Activated CD8-positive, alpha-beta memory T cell treated with anti-CD3 and anti-CD28 coated beads, Interleukin-2, amount 50 U/mL, for 1 hour (primary cell): ENCODE data around the gene CDK5R1.
"Not testable (repeated sequence)": the region's sequence is repeated elsewhere in the genome, so short reads cannot be mapped to it uniquely, and the experiment has no call there.

Experiments used
- DNase-seq: peaks from one replicate; pipeline ENCODE4 v3.0.0-alpha.2; 2020; ENCODE audit errors: extremely low read depth

CDK5R1 gene

GRCh38 chr17:32516940-32517701 is 30.3 kb downstream of the CDK5R1 start:
- no peak for DNase-seq

DNA sequence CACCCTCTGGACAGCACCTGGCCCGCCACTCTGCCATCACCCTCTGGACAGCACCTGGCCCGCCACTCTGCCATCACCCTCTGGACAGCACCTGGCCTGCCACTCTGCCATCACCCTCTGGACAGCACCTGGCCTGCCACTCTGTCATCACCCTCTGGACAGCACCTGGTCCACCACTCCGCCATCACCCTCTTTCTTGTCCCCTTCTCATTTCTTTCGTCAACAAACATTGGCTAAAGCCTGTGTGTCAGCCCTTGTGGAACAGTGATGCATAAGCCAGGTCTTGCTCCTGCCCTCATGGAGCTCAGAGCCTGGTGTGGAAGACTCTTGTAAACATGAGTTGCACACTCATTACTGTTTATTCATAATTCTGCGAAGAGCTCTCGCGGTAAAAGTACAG is 31.2 kb downstream of the CDK5R1 start:
- no peak for DNase-seq

DNA sequence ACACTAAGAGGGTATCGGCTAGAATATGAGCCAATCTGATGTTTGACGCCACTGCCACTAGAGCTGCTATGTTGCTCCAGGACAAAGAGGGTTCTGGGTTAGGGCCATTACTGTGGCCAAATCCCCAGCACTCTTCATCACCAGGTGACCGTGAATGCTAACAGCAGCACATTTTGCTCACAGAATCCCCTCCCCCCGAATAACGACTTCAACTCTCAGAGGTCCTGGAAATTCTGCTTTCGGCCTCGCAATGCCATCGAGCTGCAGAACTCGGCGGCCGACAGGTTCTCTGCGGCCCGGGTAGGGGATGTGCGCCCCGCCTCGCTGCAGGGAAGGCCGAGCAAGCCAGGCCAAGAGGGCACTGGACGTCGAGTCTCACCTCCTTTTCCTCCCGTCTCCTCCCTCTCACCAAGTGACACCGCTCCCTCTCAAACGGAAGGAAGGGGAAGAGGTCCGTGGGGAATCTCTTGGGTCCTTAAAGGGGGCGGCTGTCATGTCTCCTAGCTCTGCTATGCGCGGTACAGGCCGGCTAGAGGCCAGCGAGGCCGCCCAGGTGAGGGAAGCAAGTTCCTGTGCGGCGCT is 31.9 kb downstream of the CDK5R1 start:
- DNase-seq = no peak

DNA sequence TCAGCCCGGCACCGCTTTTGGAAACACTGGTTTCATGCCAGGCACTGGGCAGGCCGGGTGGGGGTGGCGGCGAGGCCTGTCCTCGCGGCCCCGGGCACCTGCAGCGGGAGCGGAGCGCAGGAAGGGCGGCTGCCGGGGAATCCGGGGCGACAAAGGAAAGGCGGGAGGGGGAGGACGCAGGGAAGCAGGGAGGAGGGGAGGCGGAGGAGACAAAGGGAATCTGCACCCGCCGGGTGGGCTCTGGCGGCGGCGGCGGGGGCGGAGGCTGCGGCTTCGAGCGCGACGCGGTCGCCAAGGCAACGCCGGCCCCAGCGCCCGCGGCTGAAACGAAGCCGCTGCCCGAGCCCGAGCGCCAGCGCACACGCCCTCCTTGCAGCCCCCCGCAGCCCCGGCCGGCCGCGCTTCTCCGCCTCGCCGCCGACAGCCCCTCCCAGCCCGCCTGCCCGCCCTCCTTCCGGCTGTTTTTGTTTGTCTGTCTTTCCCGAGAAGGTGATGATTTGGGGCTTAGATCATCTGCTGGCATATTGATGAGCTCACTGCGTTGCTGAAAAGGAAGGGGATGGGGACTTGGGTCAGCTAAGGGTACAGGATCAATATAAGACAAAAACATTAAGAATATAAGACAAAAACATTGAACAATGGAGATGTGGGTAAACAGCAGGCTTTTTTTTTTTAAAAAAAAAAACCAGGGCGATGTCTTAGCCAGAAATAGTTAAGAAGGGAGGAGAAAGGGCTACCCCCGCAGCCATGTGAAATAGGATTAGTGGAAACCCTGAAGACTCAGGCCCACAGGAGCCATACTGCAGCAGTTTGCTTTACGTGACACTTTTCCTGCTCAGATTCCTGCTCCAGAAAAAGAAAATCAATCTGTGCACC is 32.7 kb downstream of the CDK5R1 start:
- DNase-seq = no peak

GRCh38 chr17:32520104-32520701 is 33.4 kb downstream of the CDK5R1 start:
- no peak for DNase-seq

GRCh38 chr17:32520737-32521404 is 34.1 kb downstream of the CDK5R1 start:
- no peak for DNase-seq

DNA sequence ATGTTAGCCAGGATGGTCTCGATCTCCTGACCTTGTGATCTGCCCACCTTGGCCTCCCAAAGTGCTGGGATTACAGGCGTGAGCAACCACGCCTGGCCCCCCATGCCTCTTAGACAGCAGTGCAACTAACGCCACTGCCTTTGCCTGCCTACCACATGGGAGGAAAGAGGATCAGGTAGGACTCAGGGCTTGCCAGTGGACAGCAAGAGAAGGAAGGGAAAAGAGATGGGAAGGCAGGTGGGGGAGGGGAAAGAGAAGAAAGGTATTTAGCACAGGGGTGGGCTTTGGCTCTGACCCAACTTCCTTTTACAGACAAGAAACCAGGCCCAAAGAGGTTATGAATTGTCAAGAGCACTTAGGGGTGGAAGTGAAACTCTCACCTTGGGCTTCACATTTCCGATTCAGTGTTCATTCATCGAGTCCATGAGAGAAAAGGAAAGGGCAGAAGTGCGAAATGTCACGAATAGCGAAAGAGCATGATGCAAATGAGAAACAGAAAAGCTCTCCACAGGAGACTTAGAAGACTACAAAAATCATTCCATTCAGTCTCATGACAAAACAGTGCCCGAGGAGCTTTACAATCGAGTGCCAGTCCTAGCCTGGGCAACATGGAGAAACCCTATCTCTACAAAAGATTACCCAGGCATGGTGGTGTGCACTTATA is 36.4 kb downstream of the CDK5R1 start:
- DNase-seq = no peak

- DNase-seq = no peak
Measured at GRCh38 chr17:32523827-32524552, 37.2 kb downstream of the CDK5R1 start.

GRCh38 chr17:32524553-32524880 is 37.7 kb downstream of the CDK5R1 start:
- not testable (repeated sequence) for DNase-seq

DNA sequence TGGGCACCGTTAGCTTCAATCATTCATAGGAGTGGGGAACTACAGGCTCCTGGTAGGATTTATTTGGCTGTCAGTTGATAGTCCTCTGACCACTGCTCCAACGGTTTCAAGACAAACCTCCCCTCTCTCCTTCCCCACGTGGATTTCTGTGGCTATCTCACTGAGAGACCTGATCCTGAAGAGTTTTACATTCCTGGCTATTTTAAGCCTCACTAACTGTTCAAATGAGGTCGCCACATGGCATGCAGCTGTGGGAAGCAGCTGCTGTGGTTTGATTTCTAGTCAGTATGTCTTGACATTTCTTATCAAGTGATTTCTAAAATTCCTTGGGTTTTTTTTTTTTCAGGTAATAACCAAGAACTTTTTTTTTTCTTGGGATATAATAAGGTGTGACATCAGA is 38.3 kb downstream of the CDK5R1 start:
- no peak for DNase-seq

- DNase-seq = no peak
Measured at GRCh38 chr17:32527146-32527545, 40.4 kb downstream of the CDK5R1 start.

DNA sequence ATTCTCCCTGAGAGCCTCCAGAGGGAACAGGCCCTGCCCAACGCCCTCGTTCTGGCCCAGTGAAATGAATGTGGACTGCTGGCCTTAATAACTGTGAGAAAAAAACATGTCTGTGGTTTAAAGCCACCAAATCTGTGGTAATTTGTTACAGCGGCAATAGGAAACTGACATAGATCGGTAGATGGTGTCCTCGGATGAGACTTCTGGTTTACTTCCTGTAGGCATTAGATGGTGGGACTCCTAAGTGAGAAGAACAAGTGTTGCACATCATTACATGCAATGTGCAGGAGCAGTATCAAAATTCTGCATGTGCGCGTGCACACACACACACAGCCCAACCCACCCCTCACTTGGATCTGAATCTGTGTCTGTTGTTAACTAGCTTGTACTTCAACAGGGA is 42.0 kb downstream of the CDK5R1 start:
- DNase-seq = no peak

DNA sequence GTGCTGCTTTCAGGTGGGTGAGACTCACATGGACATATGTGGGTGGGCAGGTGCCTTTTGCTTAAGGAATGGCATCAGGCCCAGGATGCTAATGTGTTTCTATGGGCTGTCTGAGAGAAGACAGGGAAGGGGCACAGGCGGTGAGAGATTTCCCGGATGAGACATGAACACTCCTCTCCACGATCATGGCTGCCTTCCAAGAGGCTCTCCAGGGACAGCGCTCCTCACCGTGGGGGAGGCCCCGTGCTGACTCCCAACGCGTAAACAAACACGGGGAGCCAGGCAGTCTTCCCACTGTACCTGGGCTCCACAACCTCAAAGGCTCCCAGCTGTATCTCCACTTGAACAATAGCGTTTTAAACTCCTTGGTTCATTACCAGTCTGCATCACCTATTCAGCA is 42.8 kb downstream of the CDK5R1 start:
- DNase-seq = no peak

DNA sequence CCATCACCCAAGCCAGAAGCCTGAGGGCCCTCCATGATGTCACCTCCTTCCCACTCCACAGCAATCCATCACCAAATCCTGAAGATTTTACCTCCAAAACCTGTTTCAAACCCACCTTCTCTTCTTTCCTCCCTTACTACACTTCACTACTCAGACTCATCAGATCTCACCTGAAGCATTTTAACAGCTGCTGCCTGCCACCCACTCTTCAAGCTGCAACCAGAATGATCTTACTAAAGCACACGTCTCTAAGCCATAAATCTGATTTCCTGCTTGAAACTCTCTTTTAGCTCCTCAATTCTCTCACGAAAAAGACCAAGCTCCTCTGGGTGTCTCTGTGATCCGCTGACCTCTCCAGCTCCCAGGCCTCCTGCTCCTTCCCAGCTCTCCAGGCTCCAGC is 46.5 kb downstream of the CDK5R1 start:
- DNase-seq = no peak

DNA sequence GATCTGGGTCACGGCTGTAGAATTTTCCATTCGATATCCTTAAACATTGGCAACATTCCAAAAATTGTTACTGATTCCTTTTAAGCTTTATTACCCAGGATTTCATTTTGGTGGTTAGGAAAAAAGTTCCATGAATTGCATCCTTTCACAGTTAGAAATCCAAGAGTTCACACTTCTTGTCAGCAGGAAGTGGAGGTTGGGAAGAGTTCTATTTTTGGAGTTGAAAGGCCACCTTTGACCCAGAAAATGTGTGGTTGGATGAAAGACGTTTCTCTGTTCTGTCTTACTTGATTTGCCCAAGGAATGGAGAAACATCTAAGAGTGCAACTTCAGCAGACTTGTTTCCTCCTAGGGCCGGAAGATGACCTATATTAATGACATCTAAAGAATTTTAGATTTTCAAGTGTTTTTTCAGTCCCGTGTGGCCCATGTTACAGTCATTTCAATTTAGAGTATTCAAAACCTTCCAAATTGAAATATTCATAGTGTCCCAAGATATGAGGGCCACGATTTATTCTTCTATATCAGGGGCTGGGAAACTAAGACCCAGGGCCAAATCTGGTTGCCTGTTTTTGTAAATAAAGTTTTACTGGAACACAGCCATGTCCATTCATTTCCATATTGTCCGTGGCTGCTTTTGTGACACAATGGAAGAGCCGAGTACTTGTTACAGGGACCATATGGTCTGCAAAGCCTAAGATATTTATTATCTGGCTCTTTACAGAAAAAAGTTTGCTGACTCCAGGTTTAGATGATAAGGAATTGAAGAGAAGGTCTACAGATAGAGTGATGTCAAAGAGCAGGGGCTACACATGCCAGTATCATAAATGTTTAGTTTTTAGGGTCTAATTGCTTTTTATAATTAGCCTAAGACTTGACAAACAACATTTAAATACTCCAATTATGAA is 50.2 kb downstream of the CDK5R1 start:
- DNase-seq = no peak
